ENCODE results near the gene ACSF3.

ACSF3 gene

DNA sequence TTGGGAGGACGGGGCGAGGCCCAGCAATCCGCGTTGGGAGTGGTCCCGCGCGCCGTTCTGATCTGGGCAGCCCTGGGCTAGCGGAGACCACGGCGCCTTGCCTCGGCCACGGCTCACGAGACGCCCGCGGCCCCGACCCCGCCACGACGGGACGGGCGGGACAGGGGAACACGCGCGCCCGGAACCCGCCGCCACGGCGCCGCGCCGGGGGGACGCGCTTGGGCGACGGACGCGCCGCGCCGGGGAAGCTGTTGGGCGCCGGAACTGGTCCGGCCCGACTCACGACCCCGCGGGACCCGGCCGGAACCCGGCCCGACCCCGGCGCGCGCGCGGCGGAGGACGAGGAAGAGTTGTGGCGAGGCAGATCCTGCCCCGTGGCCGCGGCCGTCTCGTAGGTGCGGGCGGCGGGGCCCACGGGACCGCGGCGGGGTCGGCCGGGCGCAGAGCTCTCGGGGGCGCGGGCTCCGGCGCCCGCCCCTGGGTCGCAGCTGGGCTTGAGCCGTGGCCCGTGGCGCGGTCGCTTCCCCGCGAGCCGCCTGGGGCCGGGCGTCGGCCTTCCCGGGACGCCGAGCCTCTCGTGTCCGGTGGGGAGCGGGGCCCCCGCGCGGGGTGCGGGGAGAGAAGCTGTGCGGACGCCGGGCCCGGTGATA lies at the start of gene ACSF3:
TSS of gene ACSF3 (plus strand) at position 251 of the 650 bp plus-strand sequence. CDS start 6,830 bp downstream, outside the sequence.
- peak; percentile 43 to 51 (median 49) for DNase-seq

- no peak for DNase-seq
These were observed 49.1 kb upstream of the ACSF3 start for GRCh38 chr16:89044418-89045180.

GRCh38 chr16:89045181-89045815 lies 48.4 kb upstream of the ACSF3 start:
- no peak for DNase-seq

DNA sequence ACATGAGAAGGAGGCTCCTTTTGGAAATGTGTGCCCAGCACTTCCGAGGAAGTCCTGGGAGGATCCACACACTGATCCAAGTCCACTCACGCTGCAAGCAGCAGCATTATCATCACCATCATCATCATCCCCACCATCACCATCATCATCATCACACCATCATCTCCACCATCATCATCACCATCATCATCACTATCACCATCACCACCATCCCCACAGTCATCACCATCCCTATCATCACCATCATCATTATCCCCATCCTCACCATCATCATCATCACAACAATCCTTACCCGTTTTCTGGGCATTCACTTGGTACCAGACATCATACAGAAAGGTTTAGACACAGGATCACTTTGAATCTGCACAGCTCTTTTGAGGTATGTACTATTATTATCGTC lies 47.8 kb upstream of the ACSF3 start:
- no peak for DNase-seq

GRCh38 chr16:89046491-89046890 lies 47.2 kb upstream of the ACSF3 start:
- DNase-seq = no peak

- no peak for DNase-seq
These were observed 46.1 kb upstream of the ACSF3 start for GRCh38 chr16:89047331-89048089.

DNA sequence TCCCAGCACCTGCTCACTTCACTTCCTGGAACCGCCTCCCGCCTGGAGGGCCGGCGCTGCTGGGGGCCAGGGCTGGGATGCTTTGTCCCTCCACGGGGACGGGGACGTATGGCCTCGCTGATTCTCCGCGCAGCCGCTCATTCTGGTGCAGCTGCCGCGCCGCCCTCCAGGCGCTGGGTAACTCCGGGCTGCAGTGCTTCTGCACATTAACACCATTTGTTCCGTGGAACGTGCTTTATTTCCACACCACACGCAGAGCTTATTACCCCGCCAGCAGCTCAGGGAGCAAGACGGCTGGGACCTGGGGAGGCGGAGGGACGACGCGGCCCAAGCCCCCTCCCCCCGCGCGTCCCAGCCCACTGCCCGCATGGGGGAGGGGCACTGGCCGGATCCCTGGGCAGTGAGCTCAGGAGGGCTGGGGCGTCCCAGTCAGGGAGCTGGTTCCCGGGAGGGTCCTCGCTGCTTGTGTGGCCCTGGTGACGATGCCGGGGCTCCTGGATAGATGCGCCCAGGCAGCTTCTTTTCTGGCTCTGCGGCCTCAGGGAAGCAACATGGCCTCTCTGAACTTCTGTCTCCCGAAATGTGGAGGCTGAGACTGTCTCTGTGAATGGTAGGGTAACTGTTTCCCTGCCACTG lies 45.4 kb upstream of the ACSF3 start:
- no peak for DNase-seq

DNA sequence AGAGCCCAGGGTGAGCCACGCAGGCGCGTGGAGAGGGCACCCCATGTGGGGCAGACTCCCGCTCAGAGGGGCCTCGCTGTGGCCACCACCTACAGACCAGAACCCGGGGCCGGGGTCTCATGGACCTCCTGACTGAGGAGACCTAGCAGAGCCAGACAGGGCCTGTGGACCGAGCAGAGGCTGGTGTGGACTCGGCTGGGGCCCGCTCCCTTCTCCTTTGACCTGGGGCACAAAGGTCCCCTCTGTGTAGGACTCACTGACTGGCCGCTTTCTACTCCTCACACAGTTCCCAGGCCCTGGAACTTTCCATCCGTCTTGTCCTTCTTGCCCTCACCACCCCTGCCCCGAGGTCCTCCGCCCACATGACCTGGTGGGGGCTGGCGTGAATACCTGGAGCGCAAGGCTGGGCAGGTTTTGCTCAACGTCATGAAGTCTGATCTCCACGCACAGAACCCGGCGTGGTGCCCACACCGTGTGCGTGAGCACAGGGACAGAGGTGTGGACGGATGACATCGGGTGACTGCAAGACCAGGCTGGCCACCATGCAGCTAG lies 44.7 kb upstream of the ACSF3 start:
- no peak for DNase-seq

- no peak for DNase-seq
These were observed 44.1 kb upstream of the ACSF3 start for GRCh38 chr16:89049484-89050118.

- no peak for DNase-seq
These were observed 43.4 kb upstream of the ACSF3 start for GRCh38 chr16:89050119-89050867.

GRCh38 chr16:89050868-89051311 lies 42.8 kb upstream of the ACSF3 start:
- DNase-seq = no peak

GRCh38 chr16:89051521-89052166 lies 42.0 kb upstream of the ACSF3 start:
- DNase-seq = no peak

- no peak for DNase-seq
These were observed 41.3 kb upstream of the ACSF3 start for GRCh38 chr16:89052191-89052889.

- no peak for DNase-seq
These were observed 40.5 kb upstream of the ACSF3 start for GRCh38 chr16:89052890-89053724.

DNA sequence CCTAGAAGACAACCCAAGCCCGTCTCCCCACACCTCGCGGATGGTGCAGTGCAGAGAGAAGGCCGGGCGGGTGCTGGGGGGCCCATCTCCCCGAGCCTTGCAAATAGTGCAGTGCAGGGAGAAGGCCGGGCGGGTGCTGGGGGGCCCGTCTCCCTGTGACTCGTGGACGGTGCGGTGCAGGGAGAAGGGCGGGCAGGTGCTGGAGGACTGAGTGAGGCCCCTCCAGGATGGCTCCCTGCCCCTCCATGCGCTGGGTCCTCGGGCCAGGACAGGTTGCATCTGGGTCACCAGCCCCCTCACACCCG lies 40.0 kb upstream of the ACSF3 start:
- DNase-seq = no peak

- no peak for DNase-seq
These were observed 39.4 kb upstream of the ACSF3 start for GRCh38 chr16:89054261-89054661.

DNA sequence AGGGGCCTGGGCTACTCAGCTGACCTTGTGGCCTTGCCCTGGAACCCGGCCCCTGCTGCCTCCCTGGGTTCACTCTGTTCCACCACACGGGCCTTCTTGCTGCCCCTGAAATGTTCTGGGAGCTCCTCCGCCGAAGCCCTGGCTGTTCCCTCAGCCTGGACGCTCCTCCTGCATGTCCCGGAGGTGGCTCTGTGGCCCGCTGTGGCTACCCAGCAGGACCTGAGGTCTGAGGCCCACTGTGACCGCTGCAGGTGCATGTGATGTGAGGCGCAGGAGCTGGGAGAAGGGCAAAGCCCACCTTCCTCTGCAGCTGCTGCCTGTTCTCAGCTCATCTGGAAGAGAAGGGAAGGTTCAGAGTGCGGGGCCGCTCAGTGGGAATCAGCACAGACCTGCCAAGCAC lies 38.9 kb upstream of the ACSF3 start:
- no peak for DNase-seq

- no peak for DNase-seq
These were observed 38.3 kb upstream of the ACSF3 start for GRCh38 chr16:89055313-89055712.

DNA sequence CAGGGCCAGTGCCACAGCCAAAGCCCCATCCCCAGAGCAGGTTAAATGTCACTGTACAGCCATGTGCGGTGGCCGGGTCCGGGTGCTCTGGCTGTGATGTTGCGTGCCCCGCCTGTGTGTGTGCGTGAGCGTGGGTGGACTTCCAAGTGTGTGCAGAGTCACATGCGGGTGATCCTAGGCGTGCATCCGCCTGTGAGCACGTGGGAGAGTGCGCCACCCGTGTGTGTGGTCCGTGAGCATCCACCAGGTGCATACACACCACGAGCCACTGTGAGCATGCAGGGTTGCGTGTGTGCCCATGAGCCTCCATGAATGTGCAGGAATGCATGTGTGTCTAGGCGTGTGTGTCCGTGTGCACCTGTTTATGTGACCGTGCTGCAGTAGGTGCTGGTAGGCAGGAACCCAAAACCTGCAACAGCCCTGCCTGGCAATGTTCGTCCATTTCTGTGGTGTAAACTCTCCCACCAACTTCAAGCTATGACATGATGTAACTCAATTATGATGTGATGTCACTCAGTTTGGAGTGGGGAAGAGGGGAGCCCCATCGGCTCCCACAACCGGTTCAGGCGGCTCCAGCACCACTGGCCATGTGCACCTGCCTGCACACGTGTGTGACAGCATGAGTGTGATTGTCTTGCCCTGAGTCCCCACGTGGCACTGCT lies 37.6 kb upstream of the ACSF3 start:
- no peak for DNase-seq

All from activated CD4-positive, CD25-positive, alpha-beta regulatory T cell (primary cell).